Thoracic aorta (tissue), 2 donors: Measurements from ENCODE around the gene HRNR. TPM values are rescaled to one million over a fixed set of nuclear protein-coding genes. Genes with fewer than 3 reads are reported as not detected.

ENCODE experiments used
- ATAC-seq: fragments of 150-250 bp; one replicate; pipeline ENCODE4 v1.8.0; 2017; ENCODE audit warnings: low read depth; ENCODE audit not compliant: insufficient number of reproducible peaks, low FRiP score
- DNase-seq: peaks from one replicate; pipeline ENCODE4 v3.0.0-alpha.2; 2020; ENCODE audit warnings: low spot score
- H3K27ac ChIP-seq, 2 donors: fragments of 200-600 bp; sonication (generic); 1 replicate in 1 of 2; 2 replicates in 1 of 2; pipeline ENCODE4 v1.5.1; 2016; ENCODE audit warnings: mild to moderate bottlenecking in 2 of 2, moderate library complexity in 2 of 2
- H3K27me3 ChIP-seq: fragments of 200-600 bp; sonication (generic); replicated peaks from 2 replicates; pipeline ENCODE4 v1.6.0; 2016; ENCODE audit warnings: mild to moderate bottlenecking; ENCODE audit not compliant: insufficient read depth
- H3K36me3 ChIP-seq: fragments of 200-600 bp; sonication (generic); one replicate; pipeline ENCODE4 v1.5.1; 2016
- H3K4me1 ChIP-seq, 2 donors: fragments of 200-600 bp; sonication (generic); 1 replicate in 1 of 2; 2 replicates in 1 of 2; pipeline versions ENCODE4 v1.5.1 to v1.6.0; 2016; ENCODE audit warnings: low read depth in 2 of 2, mild to moderate bottlenecking in 1 of 2; ENCODE audit not compliant: control insufficient read depth in 1 of 2
- H3K4me3 ChIP-seq: fragments of 200-600 bp; sonication (generic); 2 replicates; pipeline ENCODE4 v1.5.1; 2016; ENCODE audit warnings: mild to moderate bottlenecking
- H3K9me3 ChIP-seq: fragments of 200-600 bp; sonication (generic); 2 replicates; pipeline ENCODE4 v1.5.1; 2016
- CTCF ChIP-seq: fragments of 200-600 bp; sonication (generic); IDR thresholded peaks from one replicate; pipeline ENCODE4 v1.5.1; 2019; ENCODE audit warnings: antibody characterized with exemption
- total RNA-seq, 2 donors: library from RNA; depleted of rRNA; stranded (reverse); fragments of >200 nt; gene quantifications; one replicate each; pipeline versions ENCODE4 v1.1.0 to v1.2.3, GENCODE V29; 2016

HRNR gene
- total RNA-seq, 2 donors from 2014 or later = not detected

- no peaks in the 10 kb centered on the region for H3K36me3 ChIP-seq
- no peaks in the 10 kb centered on the region for H3K9me3 ChIP-seq
- no peak for DNase-seq
- H3K27ac ChIP-seq = no peak overlapping the region
- no peak for ATAC-seq
- no peak for TF ChIP-seq CTCF
- no peaks in the 10 kb centered on the region for H3K27me3 ChIP-seq
- H3K4me3 ChIP-seq = no peak overlapping the region
- H3K4me1 ChIP-seq = peaks cover 9 to 32% of the 10 kb centered on the region in 2 donors
Measured at GRCh38 chr1:152165286-152166077, 58.5 kb downstream of the HRNR start.

- no peak for TF ChIP-seq CTCF
- no peak overlapping the region for H3K27ac ChIP-seq
Measured at GRCh38 chr1:152164517-152165136, 59.4 kb downstream of the HRNR start.

GRCh38 chr1:152162792-152163463, 61.1 kb downstream of the HRNR start:
- DNase-seq (no peak), ATAC-seq (no peak)
- Histone ChIP-seq H3K27me3 (no peaks in the 10 kb centered on the region), H3K9me3 (no peaks in the 10 kb centered on the region), H3K4me1 (peaks cover 0 to 6% of the 10 kb centered on the region in 2 donors), H3K27ac (no peak overlapping the region), H3K4me3 (no peak overlapping the region), H3K36me3 (no peaks in the 10 kb centered on the region)
- TF ChIP-seq CTCF = no peak

More at GRCh38 chr1:152164517-152165136, 59.4 kb downstream of the HRNR start:
- Histone ChIP-seq H3K4me1 (peaks cover 5 to 23% of the 10 kb centered on the region in 2 donors), H3K9me3 (no peaks in the 10 kb centered on the region), H3K36me3 (no peaks in the 10 kb centered on the region), H3K27me3 (no peaks in the 10 kb centered on the region), H3K4me3 (no peak overlapping the region)
- ATAC-seq (no peak), DNase-seq (no peak)

Other genes starting within 250 kb of the HRNR start
- 100 to 1,000 TPM in 1 of 2 donors, 10 to 100 TPM in 1; 47.0 to 107 TPM for gene S100A10, start 230.3 kb downstream of the HRNR start, total RNA-seq
- gene S100A11, start 187.2 kb downstream of the HRNR start, total RNA-seq = 100 to 1,000 TPM; 196 to 210 TPM
- not detected for gene TCHHL1, start 135.1 kb downstream of the HRNR start, total RNA-seq
- under 1 TPM; 0.41 to 0.49 TPM for gene TCHH, start 108.7 kb downstream of the HRNR start, total RNA-seq
- not detected for gene RPTN, start 65.0 kb downstream of the HRNR start, total RNA-seq
- gene FLG, start 101.0 kb upstream of the HRNR start, total RNA-seq = 1 to 10 TPM in 1 of 2 donors, not detected in 1; 3.5 TPM
- gene FLG2, start 135.8 kb upstream of the HRNR start, total RNA-seq = 1 to 10 TPM in 1 of 2 donors, not detected in 1; 2.6 TPM
- gene CRNN, start 190.1 kb upstream of the HRNR start, total RNA-seq = not detected